ENCODE data around the gene SHISA2. TPM values are rescaled to one million over a fixed set of nuclear protein-coding genes. Genes with fewer than 3 reads are reported as not detected.

The SHISA2 gene
- total and polyA plus RNA-seq, 2 donors (not counting 1 experiment from before 2014, with no cell fraction given): under 0.01 to 0.02 TPM

DNA sequence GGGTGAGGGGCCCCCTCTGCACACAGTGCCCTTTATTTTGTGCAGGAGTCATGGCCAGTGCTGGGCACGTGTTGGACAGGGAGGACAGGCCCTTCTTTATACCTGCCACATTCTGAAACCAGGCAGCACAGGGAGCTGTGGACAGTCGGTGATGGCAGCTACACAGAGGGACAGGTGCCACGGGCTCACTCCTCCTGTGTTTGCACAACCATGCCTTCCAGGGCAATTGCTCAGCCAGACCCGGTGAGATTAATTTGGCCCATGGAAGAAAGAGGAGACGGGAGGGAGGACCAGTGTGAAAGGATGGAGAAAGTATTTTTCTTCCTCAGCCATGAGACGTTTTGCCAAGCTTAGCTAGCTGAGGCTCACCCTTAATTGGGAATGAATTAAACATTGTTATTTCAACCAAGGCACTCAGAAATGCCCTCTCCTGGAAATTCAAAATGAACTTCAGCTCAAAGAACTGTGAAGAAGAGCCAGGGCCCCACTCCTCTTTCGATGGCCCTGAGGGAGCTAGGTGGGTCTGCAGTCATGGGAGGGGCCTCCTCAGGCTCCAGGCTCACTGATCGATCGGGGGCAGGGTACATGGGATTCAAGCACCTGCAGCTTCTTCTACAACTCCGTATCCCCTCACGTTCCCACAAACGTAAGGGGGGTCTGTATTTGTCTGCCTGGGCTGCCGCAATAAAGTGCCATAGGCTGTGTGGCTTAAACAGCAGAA, 41.2 kb downstream of the SHISA2 start:
- H2AFZ ChIP-seq (ENCODE audit: low read length): no peak overlapping the region
- H3K79me2 ChIP-seq (ENCODE audit: control insufficient read depth, insufficient read depth, low read length): no peaks in the 10 kb centered on the region
- H3K9ac ChIP-seq (ENCODE audit: insufficient read depth, low read length): no peak overlapping the region
- H3K4me2 ChIP-seq (ENCODE audit: extremely low read depth, insufficient read depth, low read length): no peak overlapping the region
- TF ChIP-seq, protein P1, sequence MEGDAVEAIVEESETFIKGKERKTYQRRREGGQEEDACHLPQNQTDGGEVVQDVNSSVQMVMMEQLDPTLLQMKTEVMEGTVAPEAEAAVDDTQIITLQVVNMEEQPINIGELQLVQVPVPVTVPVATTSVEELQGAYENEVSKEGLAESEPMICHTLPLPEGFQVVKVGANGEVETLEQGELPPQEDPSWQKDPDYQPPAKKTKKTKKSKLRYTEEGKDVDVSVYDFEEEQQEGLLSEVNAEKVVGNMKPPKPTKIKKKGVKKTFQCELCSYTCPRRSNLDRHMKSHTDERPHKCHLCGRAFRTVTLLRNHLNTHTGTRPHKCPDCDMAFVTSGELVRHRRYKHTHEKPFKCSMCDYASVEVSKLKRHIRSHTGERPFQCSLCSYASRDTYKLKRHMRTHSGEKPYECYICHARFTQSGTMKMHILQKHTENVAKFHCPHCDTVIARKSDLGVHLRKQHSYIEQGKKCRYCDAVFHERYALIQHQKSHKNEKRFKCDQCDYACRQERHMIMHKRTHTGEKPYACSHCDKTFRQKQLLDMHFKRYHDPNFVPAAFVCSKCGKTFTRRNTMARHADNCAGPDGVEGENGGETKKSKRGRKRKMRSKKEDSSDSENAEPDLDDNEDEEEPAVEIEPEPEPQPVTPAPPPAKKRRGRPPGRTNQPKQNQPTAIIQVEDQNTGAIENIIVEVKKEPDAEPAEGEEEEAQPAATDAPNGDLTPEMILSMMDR (conservative IDR thresholded peaks at IDR 0.05 in 1 of 2, IDR thresholded peaks at IDR 0.05 in 1 of 2; ENCODE audit: low read depth in 1 of 2, low read length in 2 of 2): no peak
- TF ChIP-seq EZH2 (IDR thresholded peaks at IDR 0.05; ENCODE audit: low read length, missing control alignments): no peak
- no peaks in the 10 kb centered on the region for H4K20me1 ChIP-seq (ENCODE audit: control insufficient read depth, extremely low read depth, insufficient read depth, low read length)
- H3K9me3 ChIP-seq (ENCODE audit: control insufficient read depth, insufficient read depth, low read depth, low read length): no peaks in the 10 kb centered on the region
- no peak overlapping the region for H3K27ac ChIP-seq (ENCODE audit: insufficient read depth, low read length)
- no peaks in the 10 kb centered on the region for H3K4me1 ChIP-seq (ENCODE audit: control insufficient read depth, extremely low read depth, insufficient read depth, low read length)
- DNase-seq (ENCODE audit: low read depth in 2 of 2): no peak
- H3K27me3 ChIP-seq (ENCODE audit: control insufficient read depth, insufficient read depth, low read length): no peaks in the 10 kb centered on the region
- no peaks in the 10 kb centered on the region for H3K36me3 ChIP-seq (ENCODE audit: control insufficient read depth, insufficient read depth, low read length)
- H3K4me3 ChIP-seq (replicated peaks in 1 of 4; ENCODE audit: control extremely low read depth in 1 of 4, insufficient read depth in 1 of 4, low read depth in 3 of 4, low read length in 4 of 4): no peak overlapping the region

DNA sequence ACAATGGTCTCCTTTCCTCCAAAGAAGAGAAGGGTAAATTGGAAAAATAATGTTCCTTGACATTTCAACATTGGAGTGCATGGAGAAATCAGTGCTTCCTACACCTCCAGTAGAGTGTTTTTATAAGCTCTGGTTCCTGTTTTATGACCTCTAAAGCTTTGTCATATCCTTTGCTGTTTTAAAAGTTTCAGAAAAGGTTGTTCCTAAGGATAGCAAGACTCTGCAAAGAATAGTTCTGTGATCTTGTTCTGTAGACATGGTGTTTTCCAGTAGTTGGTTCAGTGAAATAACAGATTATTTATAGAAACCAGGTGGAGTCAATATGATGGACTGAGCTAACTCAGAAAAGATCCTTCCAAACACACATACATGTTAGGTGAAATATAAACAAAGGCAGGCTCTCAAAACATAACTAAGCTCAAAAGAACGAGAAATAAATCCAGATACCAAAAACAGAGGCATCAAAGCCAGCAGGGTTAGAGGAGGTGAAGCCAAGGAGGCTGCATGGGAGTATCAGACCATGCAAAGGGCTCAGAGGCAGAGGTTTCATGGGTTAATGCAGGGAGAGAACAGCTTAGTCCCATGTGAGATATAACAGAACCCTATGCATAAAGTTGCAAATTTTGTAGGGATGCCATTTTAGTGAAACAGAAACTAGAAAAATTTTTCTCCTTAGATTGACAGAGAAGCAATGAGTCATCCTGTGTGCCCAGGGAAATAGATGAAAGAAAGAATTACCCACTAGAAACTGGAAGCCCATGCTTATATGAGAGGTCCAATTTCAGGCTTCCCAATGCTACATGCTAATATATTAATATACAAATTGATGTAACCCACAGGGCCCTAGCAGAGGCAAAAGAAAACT, 44.3 kb downstream of the SHISA2 start:
- Histone ChIP-seq H3K9me3 (ENCODE audit: control insufficient read depth, insufficient read depth, low read depth, low read length) (no peaks in the 10 kb centered on the region), H3K4me2 (ENCODE audit: extremely low read depth, insufficient read depth, low read length) (no peak overlapping the region), H3K79me2 (ENCODE audit: control insufficient read depth, insufficient read depth, low read length) (no peaks in the 10 kb centered on the region), H3K4me1 (ENCODE audit: control insufficient read depth, extremely low read depth, insufficient read depth, low read length) (no peaks in the 10 kb centered on the region), H3K27me3 (ENCODE audit: control insufficient read depth, insufficient read depth, low read length) (no peaks in the 10 kb centered on the region), H3K9ac (ENCODE audit: insufficient read depth, low read length) (no peak overlapping the region), H2AFZ (ENCODE audit: low read length) (no peak overlapping the region), H3K4me3 (replicated peaks in 1 of 4; ENCODE audit: control extremely low read depth in 1 of 4, insufficient read depth in 1 of 4, low read depth in 3 of 4, low read length in 4 of 4) (no peak overlapping the region), H3K27ac (ENCODE audit: insufficient read depth, low read length) (no peak overlapping the region), H4K20me1 (ENCODE audit: control insufficient read depth, extremely low read depth, insufficient read depth, low read length) (no peaks in the 10 kb centered on the region), H3K36me3 (ENCODE audit: control insufficient read depth, insufficient read depth, low read length) (no peaks in the 10 kb centered on the region)
- no peak for DNase-seq (ENCODE audit: low read depth in 2 of 2)
- no peak for TF ChIP-seq EZH2 (IDR thresholded peaks at IDR 0.05; ENCODE audit: low read length, missing control alignments)
- TF ChIP-seq, protein P1 (conservative IDR thresholded peaks at IDR 0.05 in 1 of 2, IDR thresholded peaks at IDR 0.05 in 1 of 2; ENCODE audit: low read depth in 1 of 2, low read length in 2 of 2): no peak

Other genes with a start within 250 kb of the SHISA2 start
- gene RNF6, start 170.3 kb upstream of the SHISA2 start, total RNA-seq: 54.2 and 71.2 TPM in 2 replicates
- 33.5 and 39.4 TPM in 2 replicates for gene RNF6, start 170.3 kb upstream of the SHISA2 start, polyA plus RNA-seq
- gene CDK8, start 202.1 kb upstream of the SHISA2 start, total RNA-seq: 19.7 and 20.5 TPM in 2 replicates
- gene CDK8, start 202.1 kb upstream of the SHISA2 start, polyA plus RNA-seq: 17.7 and 18.3 TPM in 2 replicates